8988T (cell line): ENCODE results near the gene CAB39L.

Source experiments
- DNase-seq: peaks from one replicate; pipeline ENCODE4 v3.0.0; 2011

The CAB39L gene

DNA sequence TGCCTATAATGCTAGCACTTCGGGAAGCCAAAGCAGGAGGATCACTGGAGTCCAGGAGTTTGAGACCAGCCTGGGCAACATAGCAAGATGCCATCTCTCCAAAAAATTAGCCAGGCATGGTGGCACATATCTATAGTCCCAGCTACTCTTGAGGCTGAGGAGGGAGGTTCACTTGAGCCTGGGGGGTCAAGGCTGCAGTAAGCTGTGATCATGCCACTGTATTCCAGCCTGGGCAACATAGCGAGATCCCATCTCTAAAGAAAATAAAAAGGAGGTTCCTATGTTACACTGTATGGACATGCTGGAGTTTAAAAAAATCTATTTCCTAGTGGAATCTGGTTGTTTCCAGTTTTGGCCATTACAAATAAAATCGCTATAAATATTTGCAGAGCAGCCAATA lies 2.6 kb downstream of the CAB39L start:
- DNase-seq: no peak

DNA sequence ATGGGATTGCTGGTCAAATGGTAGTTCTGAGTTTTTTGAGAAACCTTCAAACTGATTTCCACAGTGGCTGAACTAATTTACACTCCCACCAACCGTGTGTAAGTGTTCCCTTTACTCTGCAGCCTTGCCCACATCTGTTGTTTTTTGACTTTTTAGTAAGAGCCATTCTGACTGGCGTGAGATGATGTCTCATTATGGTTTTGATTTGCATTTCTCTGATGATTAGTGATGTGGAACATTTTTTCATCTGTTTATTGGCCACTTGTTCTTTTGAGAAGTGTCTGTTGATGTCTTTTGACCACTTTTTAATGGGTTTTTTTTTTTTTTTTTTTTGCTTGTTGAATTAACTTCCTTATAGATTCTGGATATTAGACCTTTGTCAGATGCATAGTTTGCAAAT lies 4.3 kb downstream of the CAB39L start:
- no peak for DNase-seq

DNA sequence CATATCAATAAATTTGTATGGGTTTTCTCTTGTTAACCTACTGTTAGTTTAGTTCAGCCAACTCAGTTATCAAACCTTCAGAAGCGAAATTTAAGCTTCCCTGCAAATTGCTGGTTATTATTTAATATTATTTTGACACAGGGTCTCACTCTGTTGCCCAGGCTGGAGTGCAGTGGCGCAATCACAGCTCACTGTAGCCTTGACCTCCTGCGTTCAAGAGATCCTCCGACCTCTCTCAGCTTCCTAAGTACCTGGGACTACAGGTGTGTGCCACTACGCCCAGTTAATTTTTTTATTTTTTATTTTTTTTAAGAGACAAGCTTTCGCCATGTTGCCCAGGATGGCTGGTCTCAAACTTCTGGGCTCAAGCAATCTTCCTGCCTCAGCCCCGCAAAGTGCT lies 6.2 kb downstream of the CAB39L start:
- DNase-seq: no peak

GRCh38 chr13:49436890-49437289 lies 7.0 kb downstream of the CAB39L start:
- DNase-seq: no peak

DNA sequence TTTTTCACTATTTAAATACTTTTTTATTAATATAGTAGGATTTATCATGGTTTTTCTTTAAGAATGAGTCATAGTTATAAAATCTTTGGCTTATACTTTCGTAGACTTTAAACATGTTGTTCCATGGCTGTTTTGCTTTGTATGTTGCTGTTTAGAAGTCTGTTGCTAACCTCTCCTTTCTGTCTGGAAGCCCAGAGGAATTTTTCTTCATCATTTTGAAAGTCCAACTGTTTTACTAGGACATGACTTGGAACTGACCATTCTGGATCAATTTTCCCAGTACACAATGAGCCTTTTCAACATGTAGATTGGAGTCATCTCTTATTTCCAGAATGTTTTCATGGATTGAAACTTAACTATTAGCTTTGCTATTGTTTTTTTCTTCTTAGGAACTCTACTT lies 7.9 kb downstream of the CAB39L start:
- DNase-seq: no peak

- DNase-seq: no peak
Measured at GRCh38 chr13:49429121-49429520, 14.7 kb downstream of the CAB39L start.

DNA sequence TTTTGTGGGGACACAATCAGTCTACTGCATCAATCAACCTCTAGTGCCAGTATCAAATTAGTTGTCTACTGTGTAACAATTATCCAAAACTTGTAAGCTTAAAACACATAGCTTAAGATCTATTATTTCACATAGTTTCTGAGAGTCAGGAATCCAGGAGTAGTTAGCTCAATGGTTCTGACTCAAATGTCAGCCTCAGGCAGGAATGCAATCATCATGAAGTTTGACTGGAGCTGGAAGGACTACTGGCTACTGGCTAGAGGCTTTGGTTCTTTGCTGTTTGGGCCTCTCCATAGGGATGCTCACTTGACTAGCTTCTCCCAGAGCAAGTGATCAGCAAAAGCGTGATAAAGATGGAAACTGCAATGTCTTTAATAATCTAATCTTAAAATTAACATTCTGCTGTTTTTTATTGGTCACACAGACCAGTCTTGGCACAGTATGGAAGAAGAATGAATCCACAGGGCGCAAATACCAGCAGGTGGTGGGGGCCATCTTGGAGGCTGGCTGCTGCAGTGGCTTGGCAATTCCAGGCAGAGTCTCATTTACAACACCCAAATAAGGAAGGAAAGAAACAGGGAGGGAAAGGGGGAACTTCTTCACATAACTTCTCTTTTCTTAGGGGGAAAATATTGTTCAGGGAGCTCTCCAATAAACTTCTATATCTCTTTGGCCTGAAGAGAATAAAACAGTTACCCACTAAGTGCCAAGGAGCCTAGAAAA lies 15.7 kb downstream of the CAB39L start:
- DNase-seq: no peak

GRCh38 chr13:49424011-49424560 lies 19.8 kb downstream of the CAB39L start:
- DNase-seq: no peak

- DNase-seq: no peak
Measured at GRCh38 chr13:49421391-49421790, 22.5 kb downstream of the CAB39L start.

GRCh38 chr13:49419276-49419675 lies 24.6 kb downstream of the CAB39L start:
- DNase-seq: no peak

DNA sequence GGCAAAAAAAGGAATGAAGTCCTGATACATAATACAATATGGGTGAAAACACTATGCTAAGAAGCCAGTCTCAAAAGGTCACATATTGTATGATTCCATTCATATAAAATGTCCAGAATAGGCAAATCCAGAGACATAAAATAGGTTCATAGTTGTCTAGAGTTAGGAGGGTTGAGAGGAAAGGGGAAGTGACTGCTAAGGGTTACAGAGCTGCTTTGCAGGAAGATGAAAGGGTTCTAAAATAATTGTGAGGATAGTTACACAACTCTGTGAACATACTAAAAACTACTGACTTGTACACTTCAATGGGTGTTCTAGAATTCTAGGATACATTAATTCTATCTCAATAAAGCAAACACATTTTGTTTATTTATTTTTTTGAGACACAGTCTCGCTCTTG lies 25.7 kb downstream of the CAB39L start:
- no peak for DNase-seq

- no peak for DNase-seq
Measured at GRCh38 chr13:49417161-49417560, 26.7 kb downstream of the CAB39L start.

DNA sequence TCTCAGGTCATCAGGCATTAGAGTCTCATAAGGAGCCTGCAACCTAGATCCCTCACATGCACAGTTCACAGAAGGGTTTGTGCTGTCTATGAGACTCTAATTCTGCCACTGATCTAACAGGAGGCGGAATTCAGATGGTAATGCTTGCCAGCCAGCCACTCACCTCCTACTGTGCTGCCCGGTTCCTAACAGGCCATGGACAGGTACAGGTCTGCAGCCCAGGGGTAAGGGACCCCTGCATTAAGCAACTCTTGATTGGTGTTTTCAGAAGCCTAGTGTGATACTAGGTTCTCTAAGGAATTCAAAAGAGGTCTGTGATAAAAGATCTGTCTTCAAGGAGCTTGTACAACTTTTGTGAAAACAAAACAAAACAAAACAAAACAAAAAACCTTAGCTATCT lies 31.1 kb downstream of the CAB39L start:
- no peak for DNase-seq

DNA sequence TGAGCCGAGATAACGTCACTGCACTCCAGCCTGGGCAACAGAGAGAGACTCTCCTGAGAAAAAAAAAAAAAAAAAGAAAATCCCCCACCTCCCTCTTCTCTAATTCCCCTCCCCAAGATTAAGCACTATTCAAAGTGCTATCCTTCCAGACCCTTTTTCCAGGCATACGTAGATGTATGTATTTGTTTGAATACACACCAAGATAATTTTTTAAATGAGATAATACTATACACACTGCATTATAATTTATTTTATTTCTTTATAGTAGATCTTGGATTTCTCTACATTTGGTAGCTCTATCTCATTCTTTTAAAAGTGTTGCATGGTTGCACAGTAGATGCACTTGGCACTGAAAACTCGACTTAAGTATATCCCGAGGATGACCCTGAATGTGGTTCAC lies 32.5 kb downstream of the CAB39L start:
- no peak for DNase-seq

DNA sequence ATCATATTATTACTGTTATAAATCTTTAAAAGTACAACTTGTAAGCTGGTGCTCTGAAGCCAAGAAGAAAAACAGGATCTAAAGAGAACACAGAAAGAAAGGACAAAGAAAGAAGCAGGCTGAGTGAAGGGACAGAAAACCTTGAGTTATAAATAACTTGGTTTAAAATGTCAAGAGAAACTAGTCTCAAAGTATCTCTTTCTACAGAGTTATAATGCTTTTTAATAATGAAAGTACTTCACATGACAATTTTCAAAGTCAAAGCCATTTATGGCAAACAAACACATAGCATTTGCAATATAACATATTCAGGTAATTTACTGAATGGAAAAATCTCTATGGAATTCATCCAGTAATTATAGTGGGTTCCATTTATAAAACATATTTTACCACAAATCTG lies 33.4 kb downstream of the CAB39L start:
- DNase-seq: no peak

DNA sequence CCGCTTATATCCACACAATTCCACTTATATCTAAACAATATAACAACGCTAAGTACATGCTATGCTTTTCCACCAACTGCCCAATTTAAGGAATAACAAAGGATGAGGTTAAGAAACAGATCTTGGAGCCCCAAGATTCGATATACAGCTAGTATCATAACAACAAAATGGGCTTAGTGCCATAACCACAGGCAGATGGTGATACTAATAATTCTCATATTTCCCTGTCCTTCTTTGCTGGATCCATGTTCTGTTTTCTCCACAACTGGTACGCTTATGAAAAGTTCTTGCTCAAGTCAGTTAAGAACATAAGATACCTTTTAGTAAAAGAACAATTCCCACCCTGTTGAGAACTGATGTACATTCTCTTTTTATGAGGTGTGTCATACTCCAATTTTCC lies 33.9 kb downstream of the CAB39L start:
- DNase-seq: no peak

- no peak for DNase-seq
Measured at GRCh38 chr13:49409008-49409407, 34.9 kb downstream of the CAB39L start.

- no peak for DNase-seq
Measured at GRCh38 chr13:49407936-49408335, 35.9 kb downstream of the CAB39L start.

GRCh38 chr13:49407068-49407467 lies 36.8 kb downstream of the CAB39L start:
- DNase-seq: no peak

DNA sequence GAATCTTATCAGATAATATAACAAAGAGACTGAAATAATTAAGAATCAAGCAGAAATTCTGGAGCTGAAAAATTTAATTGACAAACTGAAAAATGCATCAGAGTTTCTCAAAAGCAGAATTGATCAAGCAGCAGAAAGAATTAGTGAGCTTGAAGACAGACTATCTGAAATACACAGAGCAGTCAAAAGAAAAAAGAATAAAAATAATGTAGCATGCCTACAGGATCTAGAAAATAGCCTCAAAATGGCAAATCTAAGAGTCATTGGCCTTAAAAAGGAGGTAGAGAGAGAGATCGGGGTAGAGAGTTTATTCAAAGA lies 39.2 kb downstream of the CAB39L start:
- DNase-seq: no peak

DNA sequence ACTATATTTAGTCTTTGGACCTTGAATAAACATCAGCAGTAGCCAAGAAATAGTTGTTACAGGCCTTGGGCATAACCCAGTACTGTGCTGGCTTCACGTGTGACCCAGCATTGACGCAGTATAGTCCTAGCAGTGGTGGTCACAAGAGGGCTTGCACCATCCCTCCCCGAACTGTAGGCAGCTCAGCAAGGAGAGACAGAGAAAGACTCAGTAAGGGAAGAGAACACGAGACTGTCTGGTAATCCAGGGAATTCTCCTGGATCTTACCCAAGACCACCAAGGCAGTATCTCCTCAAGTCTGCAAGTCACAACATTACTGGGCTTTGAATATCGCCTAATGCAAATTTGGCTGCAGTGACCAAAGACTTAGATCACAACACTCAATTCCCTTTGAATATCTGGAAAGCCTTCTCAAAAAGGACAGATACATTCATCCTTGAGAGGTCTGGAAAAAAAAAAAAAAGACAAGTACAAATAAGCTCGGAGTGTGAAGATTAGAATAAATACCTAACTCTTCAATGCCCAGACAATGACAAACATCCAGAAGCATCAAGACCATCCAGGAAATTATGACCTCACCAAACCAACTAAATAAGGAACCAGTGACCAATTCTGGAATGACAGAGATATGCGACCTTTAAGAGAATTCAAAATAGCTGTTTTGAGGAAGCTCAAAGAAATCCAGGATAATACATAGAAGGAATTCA lies 39.7 kb downstream of the CAB39L start:
- no peak for DNase-seq

DNA sequence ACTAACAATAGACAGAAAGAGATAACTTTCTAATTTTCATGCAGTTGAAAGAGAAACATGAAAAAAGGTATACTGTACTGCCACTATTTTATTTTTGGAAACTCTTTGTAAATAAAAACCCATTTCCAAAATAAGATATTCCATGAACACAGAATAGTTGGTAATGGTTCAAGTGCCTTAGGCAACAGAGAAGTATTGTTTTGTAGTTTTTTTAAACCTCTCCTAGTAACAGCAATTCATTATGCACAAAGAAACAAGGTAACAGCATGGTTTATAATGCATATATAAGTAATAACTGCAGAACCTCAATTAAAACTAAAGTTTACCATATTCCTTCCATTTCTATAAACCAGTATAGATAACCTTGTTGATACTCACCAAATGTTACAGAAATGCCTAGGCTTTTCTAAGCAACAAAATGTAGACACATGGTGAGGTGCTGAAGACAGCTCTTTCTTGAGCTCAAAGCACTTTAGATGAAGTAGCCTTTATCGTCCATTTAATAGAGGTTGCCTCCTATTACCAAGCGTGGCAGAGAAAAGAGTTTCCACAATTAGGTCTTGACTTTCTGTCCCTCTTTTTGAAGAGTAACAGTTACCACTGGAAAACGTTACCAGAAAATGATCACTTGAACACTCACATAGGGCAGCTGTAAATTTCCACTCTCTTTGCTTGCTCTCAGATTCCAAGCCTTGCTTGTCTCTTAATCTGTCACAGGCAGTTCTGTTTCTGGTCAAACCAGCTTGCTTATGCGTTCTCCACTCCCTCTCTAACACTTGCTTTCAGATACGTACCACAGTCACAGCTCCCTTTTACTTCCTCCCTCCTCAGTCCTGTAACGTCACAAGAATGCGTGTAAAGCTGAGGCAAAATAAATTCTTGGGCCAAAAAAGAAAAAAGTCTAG lies 42.9 kb downstream of the CAB39L start:
- DNase-seq: no peak

GRCh38 chr13:49399801-49400472 lies 43.9 kb downstream of the CAB39L start:
- DNase-seq: no peak
